IMR-90 (cell line): ENCODE measurements around the gene SGK2. TPM values are rescaled to one million over a fixed set of nuclear protein-coding genes. Genes with fewer than 3 reads are reported as not detected.

Experiments
- ATAC-seq: fragments of 200-7000 bp; cut with Tn5 transposase; 2 replicates; pipeline ENCODE4 v1.9.1; 2020; ENCODE audit warnings: low read depth, mild to moderate bottlenecking, moderate library complexity
- BruUV-seq: library from RNA; stranded (reverse); fragments of 400-500 nt; replicated peaks from 2 replicates; lab custom pipeline; 2021; lab: Mats Ljungman, UMichigan
- CTCF ChIA-PET: fragments of 300-600 bp; formaldehyde crosslinking; extraction: SDS; loops from one replicate; lab custom pipeline; 2021; ENCODE audit warnings: antibody characterized with exemption; lab: Yijun Ruan, JAX
- POLR2A ChIA-PET: fragments of 300-600 bp; sonication (Branson Sonifier 250); formaldehyde crosslinking; loops from one replicate; lab custom pipeline; 2022; ENCODE audit warnings: antibody characterized with exemption; ENCODE audit not compliant: unreplicated experiment; lab: Charles Lee
- DNase-seq: peaks from one replicate; pipeline ENCODE4 v3.0.0; 2013
- H2AFZ ChIP-seq: replicated peaks from 2 replicates; pipeline ENCODE3; 2013; ENCODE audit warnings: low read length, mild to moderate bottlenecking; ENCODE audit not compliant: poor library complexity
- H2AK5ac ChIP-seq: 2 replicates; pipeline ENCODE4 v1.6.1; 2013; ENCODE audit warnings: low read depth, low read length, inconsistent platforms
- H2AK9ac ChIP-seq: replicated peaks from 2 replicates; pipeline ENCODE3; 2013; ENCODE audit warnings: mild to moderate bottlenecking, low read depth, low read length, moderate library complexity; ENCODE audit not compliant: poor library complexity
- H2BK120ac ChIP-seq: 2 replicates; pipeline ENCODE4 v1.6.1; 2013; ENCODE audit warnings: low read depth, low read length, inconsistent platforms
- H2BK15ac ChIP-seq: 3 replicates; pipeline ENCODE4 v1.6.1; 2013; ENCODE audit warnings: low read depth, low read length, inconsistent platforms
- H2BK20ac ChIP-seq: 2 replicates; pipeline ENCODE4 v1.6.1; 2013; ENCODE audit warnings: low read depth, mild to moderate bottlenecking, inconsistent platforms, low read length, moderate library complexity
- H2BK5ac ChIP-seq: 2 replicates; pipeline ENCODE4 v1.6.1; 2013; ENCODE audit warnings: mild to moderate bottlenecking, low read depth, low read length, inconsistent platforms; ENCODE audit not compliant: poor library complexity, severe bottlenecking
- H3K14ac ChIP-seq: replicated peaks from 2 replicates; pipeline ENCODE4 v1.6.1; 2013; ENCODE audit warnings: low read depth, low read length, inconsistent platforms
- H3K18ac ChIP-seq: 2 replicates; pipeline ENCODE4 v1.6.1; 2013; ENCODE audit warnings: low read depth, low read length, control low read depth
- H3K23ac ChIP-seq: 2 replicates; pipeline ENCODE4 v1.6.1; 2013; ENCODE audit warnings: low read depth, low read length, inconsistent platforms
- H3K27ac ChIP-seq: 2 replicates; pipeline ENCODE4 v1.5.1; 2013; ENCODE audit warnings: mild to moderate bottlenecking, control low read depth, low read length; ENCODE audit not compliant: insufficient read depth
- H3K27me3 ChIP-seq: 2 replicates; pipeline ENCODE4 v1.6.1; 2013; ENCODE audit warnings: low read length; ENCODE audit not compliant: control insufficient read depth, insufficient read depth
- H3K36me3 ChIP-seq: 2 replicates; pipeline ENCODE4 v1.6.1; 2013; ENCODE audit warnings: low read length, mixed read lengths; ENCODE audit not compliant: control insufficient read depth, insufficient read depth
- H3K4ac ChIP-seq: 2 replicates; pipeline ENCODE4 v1.6.1; 2013; ENCODE audit warnings: low read depth, low read length, inconsistent platforms
- H3K4me1 ChIP-seq: 2 replicates; pipeline ENCODE4 v1.6.1; 2013; ENCODE audit warnings: low read length, mixed read lengths; ENCODE audit not compliant: control insufficient read depth, insufficient read depth
- H3K4me2 ChIP-seq: 2 replicates; pipeline ENCODE4 v1.6.1; 2013; ENCODE audit warnings: low read depth, mild to moderate bottlenecking, control low read depth, low read length, moderate library complexity
- H3K4me3 ChIP-seq: 2 replicates; pipeline ENCODE4 v1.5.1; 2013; ENCODE audit warnings: low read depth, mild to moderate bottlenecking, control low read depth, low read length, moderate library complexity; ENCODE audit not compliant: insufficient read depth
- H3K56ac ChIP-seq: 2 replicates; pipeline ENCODE4 v1.6.1; 2013; ENCODE audit warnings: low read length, inconsistent platforms; ENCODE audit not compliant: insufficient read depth; ENCODE audit errors: extremely low read depth
- H3K79me1 ChIP-seq, 2 experiments: 2 replicates each; pipeline ENCODE4 v1.6.1; 2013; ENCODE audit warnings: low read length in 2 of 2, inconsistent platforms in 1 of 2, low read depth in 1 of 2
- H3K9ac ChIP-seq: 2 replicates; pipeline ENCODE4 v1.6.1; 2013; ENCODE audit warnings: low read depth, low read length, control low read depth
- H3K9me1 ChIP-seq: 2 replicates; pipeline ENCODE4 v1.6.1; 2013; ENCODE audit warnings: low read length, inconsistent platforms; ENCODE audit not compliant: insufficient read depth
- H3K9me3 ChIP-seq: 2 replicates; pipeline ENCODE4 v1.6.1; 2013; ENCODE audit warnings: low read length; ENCODE audit not compliant: control insufficient read depth, insufficient read depth
- H4K20me1 ChIP-seq: 2 replicates; pipeline ENCODE4 v1.6.1; 2013; ENCODE audit warnings: low read length, inconsistent platforms; ENCODE audit not compliant: insufficient read depth
- H4K5ac ChIP-seq: 2 replicates; pipeline ENCODE4 v1.6.1; 2013; ENCODE audit warnings: mild to moderate bottlenecking, low read depth, low read length, control low read depth
- H4K8ac ChIP-seq, 2 experiments: 2 replicates each; pipeline ENCODE4 v1.6.1; 2013; ENCODE audit warnings: low read depth in 2 of 2, low read length in 2 of 2, control low read depth in 1 of 2, inconsistent platforms in 1 of 2
- H4K91ac ChIP-seq: 2 replicates; pipeline ENCODE4 v1.6.1; 2013; ENCODE audit warnings: low read depth, low read length, inconsistent platforms; ENCODE audit not compliant: insufficient read depth
- CHD1 ChIP-seq: IDR thresholded peaks from 2 replicates; pipeline ENCODE4 v1.6.1; 2012; ENCODE audit warnings: low read depth, low read length, improper control_type of control experiment
- CTCF ChIP-seq: conservative IDR thresholded peaks from 2 replicates; pipeline ENCODE4 v1.5.1; 2012; ENCODE audit warnings: mild to moderate bottlenecking, low read depth, low read length, improper control_type of control experiment
- ELK1 ChIP-seq: fragments of 150-350 bp; IDR thresholded peaks from 2 replicates; pipeline ENCODE4 v1.6.1; 2016; ENCODE audit warnings: low read depth, mild to moderate bottlenecking, low read length, moderate library complexity, borderline replicate concordance
- FOS ChIP-seq: fragments of 150-350 bp; IDR thresholded peaks from 2 replicates; pipeline ENCODE4 v1.6.1; 2016; ENCODE audit warnings: low read depth, low read length
- MAFK ChIP-seq: IDR thresholded peaks from 2 replicates; pipeline ENCODE4 v1.6.1; 2012; ENCODE audit warnings: low read depth, low read length, improper control_type of control experiment
- NFE2L2 ChIP-seq: fragments of 150-350 bp; IDR thresholded peaks from 2 replicates; pipeline ENCODE4 v1.6.1; 2016; ENCODE audit warnings: low read depth, mild to moderate bottlenecking, low read length
- POLR2A ChIP-seq: IDR thresholded peaks from 2 replicates; pipeline ENCODE4 v1.6.1; 2012; ENCODE audit warnings: mild to moderate bottlenecking, low read depth, low read length
- RFX5 ChIP-seq: IDR thresholded peaks from 2 replicates; pipeline ENCODE4 v1.8.0; 2012; ENCODE audit warnings: low read depth, mild to moderate bottlenecking, low read length, moderate library complexity
- SMC3 ChIP-seq: fragments of 150-350 bp; IDR thresholded peaks from 2 replicates; pipeline ENCODE4 v1.6.1; 2016; ENCODE audit warnings: low read depth, mild to moderate bottlenecking, antibody characterized with exemption, low read length, moderate library complexity
- USF2 ChIP-seq: fragments of 150-350 bp; IDR thresholded peaks from 2 replicates; pipeline ENCODE4 v1.6.1; 2017; ENCODE audit warnings: mild to moderate bottlenecking, antibody characterized with exemption, low read length, low read depth
- WGBS, 2 experiments: methylation state at CpG; one replicate each; pipeline versions ENCODE4 v1.1.5 to v1.1.7; 2013; ENCODE audit warnings: missing lambda C conversion rate in 2 of 2; ENCODE audit not compliant: insufficient read length in 1 of 2; ENCODE audit errors: extremely low coverage in 2 of 2; 5-methylcytosine and 5-hydroxymethylcytosine counted together
- dilution Hi-C: fragments of 300-500 bp; cut with HindIII; formaldehyde crosslinking; loops from one replicate; pipeline ENCODE4 v1.14.3; 2018; ENCODE audit warnings: low sequenced_read_pairs; ENCODE audit not compliant: unreplicated experiment
- in situ Hi-C: fragments of 300-500 bp; cut with MboI; formaldehyde crosslinking; loops from 3 replicates; pipeline ENCODE4 v1.14.3; 2019; ENCODE audit warnings: low sequenced_read_pairs, inconsistent platforms, mixed read lengths
- intact Hi-C: fragments of 100-400 bp; cut with micrococcal nuclease; formaldehyde crosslinking; loops from 2 replicates; pipeline ENCODE4 v1.10.0; 2022
- polyA plus RNA-seq, 3 experiments: library from polyadenylated mRNA; depleted of rRNA; stranded (reverse); fragments of >200 nt; gene quantifications; 2 replicates each; pipeline ENCODE4 v1.2.3, GENCODE V29; 2012; ENCODE audit warnings: low replicate concordance in 1 of 3
- total RNA-seq: library from RNA; depleted of rRNA; stranded (reverse); fragments of >200 nt; gene quantifications from 2 replicates; pipeline ENCODE4 v1.2.3, GENCODE V29; 2012

SGK2 gene
- total and polyA plus RNA-seq, 2 of the 4 experiments (the other 2 are of a cell fraction) = under 0.01 to 0.10 TPM

- Histone ChIP-seq H3K4me2 (no peak overlapping the region), H2BK15ac (no peak overlapping the region), H2AK5ac (no peak overlapping the region), H3K14ac (no peak overlapping the region), H3K9me1 (no peaks in the 10 kb centered on the region; the same call in none of the 2 replicates), H3K27ac (no peak overlapping the region), H2BK120ac (no peak overlapping the region), H3K79me1 (no peaks in the 10 kb centered on the region), H3K4ac (no peak overlapping the region), H3K56ac (no peak overlapping the region), H3K18ac (no peak overlapping the region), H2BK5ac (no peak overlapping the region), H2BK20ac (no peak overlapping the region), H3K36me3 (peaks cover 6% of the 10 kb centered on the region), H3K23ac (no peak overlapping the region), H3K4me3 (no peak overlapping the region), H4K8ac (no peak overlapping the region), H3K4me1 (peaks cover 3% of the 10 kb centered on the region; the same call in 1 of the 2 replicates), H2AFZ (no peak overlapping the region), H2AK9ac (no peak overlapping the region), H4K91ac (no peak overlapping the region), H4K5ac (no peak overlapping the region), H4K20me1 (no peaks in the 10 kb centered on the region), H3K9me3 (no peaks in the 10 kb centered on the region), H3K9ac (no peak overlapping the region), H3K27me3 (peaks cover 6% of the 10 kb centered on the region)
- POLR2A ChIA-PET = no interaction called here
- dilution Hi-C loops = no loop called here
- intact Hi-C loops = no loop called here
- CTCF ChIA-PET = interaction anchor here (0.6 to 0.7 kb wide), 2 partner anchors 92 to 162 kb away, joined by 3 read pairs; no protein-coding TSS in a partner anchor
- no TSS peak for BruUV-seq
- TF ChIP-seq ELK1 (no peak), NFE2L2 (no peak), MAFK (no peak), FOS (no peak), CHD1 (no peak), USF2 (no peak), CTCF (no peak), POLR2A (no peak), SMC3 (no peak), RFX5 (no peak)
- WGBS, 2 experiments = 58% methylated on average over 2 of the region's 14 CpGs; no CpG with 5 or more reads in 1 of the 2 experiments
- DNase-seq (no peak), ATAC-seq (peak; percentile 35; the same call in 1 of the 2 replicates)
- in situ Hi-C loops = loop anchor here (10.0 kb wide), 1 partner anchor 164 kb away; no protein-coding TSS in a partner anchor
Measured at GRCh38 chr20:43530321-43531090, 28.3 kb upstream of the SGK2 start.
